HT-29 (cell line): ENCODE measurements around the gene SRGN. TPM values are rescaled to one million over a fixed set of nuclear protein-coding genes. Genes with fewer than 3 reads are reported as not detected.

Source experiments
- DNase-seq: peaks from one replicate; pipeline ENCODE4 v3.0.0-alpha.2; 2015; ENCODE audit warnings: low spot score
- total RNA-seq: library from RNA; depleted of rRNA; stranded (reverse); fragments of >200 nt; shearing (Covaris generic); gene quantifications from 2 replicates; pipeline ENCODE4 v1.2.3, GENCODE V29; 2014

SRGN gene
- total RNA-seq, 1 experiment from 2014 or later = not detected

GRCh38 chr10:69090685-69091084 is 2.8 kb downstream of the SRGN start:
- DNase-seq = no peak

GRCh38 chr10:69091143-69091651 is 3.3 kb downstream of the SRGN start:
- DNase-seq = no peak

- DNase-seq = peak; percentile 91
These were observed 5.3 kb downstream of the SRGN start for GRCh38 chr10:69092959-69093850.

- DNase-seq = no peak
These were observed 6.0 kb downstream of the SRGN start for GRCh38 chr10:69093933-69094332.

- no peak for DNase-seq
These were observed 8.1 kb downstream of the SRGN start for GRCh38 chr10:69096045-69096444.

- no peak for DNase-seq
These were observed 9.8 kb downstream of the SRGN start for GRCh38 chr10:69097729-69098128.

- DNase-seq = no peak
These were observed 12.4 kb downstream of the SRGN start for GRCh38 chr10:69100136-69100872.

- no peak for DNase-seq
These were observed 13.7 kb downstream of the SRGN start for GRCh38 chr10:69101451-69102095.

- no peak for DNase-seq
These were observed 14.5 kb downstream of the SRGN start for GRCh38 chr10:69102440-69102839.

- no peak for DNase-seq
These were observed 15.9 kb downstream of the SRGN start for GRCh38 chr10:69103784-69104183.

- no peak for DNase-seq
These were observed 17.3 kb downstream of the SRGN start for GRCh38 chr10:69104994-69105790.

GRCh38 chr10:69107176-69107490 is 19.2 kb downstream of the SRGN start:
- DNase-seq = no peak

GRCh38 chr10:69107699-69108098 is 19.8 kb downstream of the SRGN start:
- DNase-seq = no peak

- no peak for DNase-seq
These were observed 32.0 kb downstream of the SRGN start for GRCh38 chr10:69119896-69120295.

- DNase-seq = no peak
These were observed 35.4 kb downstream of the SRGN start for GRCh38 chr10:69123306-69123746.

GRCh38 chr10:69123747-69124562 is 36.1 kb downstream of the SRGN start, which contains the start of gene VPS26A:
VPS26A (plus strand) TSS chr10:69124178; CDS start chr10:69124278, 100 bp downstream.
- peak; percentile 97 for DNase-seq

GRCh38 chr10:69124563-69125268 is 36.8 kb downstream of the SRGN start:
- peak; percentile 83 for DNase-seq

GRCh38 chr10:69125554-69125953 is 37.7 kb downstream of the SRGN start:
- DNase-seq = no peak

GRCh38 chr10:69130251-69130650 is 42.3 kb downstream of the SRGN start:
- no peak for DNase-seq

- no peak for DNase-seq
These were observed 52.1 kb downstream of the SRGN start for GRCh38 chr10:69139961-69140360.
